Stomach (tissue), 9 donors: ENCODE results near the gene TARBP1. TPM values are rescaled to one million over a fixed set of nuclear protein-coding genes. Genes with fewer than 3 reads are reported as not detected.

ENCODE experiments used
- DNase-seq, 2 donors: peaks; one replicate each; pipeline versions ENCODE4 v3.0.0 to v3.0.0-alpha.2; 2013 to 2019
- H3K27ac ChIP-seq, 5 donors: fragments of 200-600 bp in 4 of 5; sonication (generic) in 4 of 5; one replicate each; pipeline ENCODE4 v1.5.1; 2013 to 2019; ENCODE audit warnings: mild to moderate bottlenecking in 1 of 5, moderate library complexity in 1 of 5
- H3K27me3 ChIP-seq, 3 donors: fragments of 200-600 bp; sonication (generic); one replicate each; pipeline ENCODE4 v1.5.1; 2017 to 2019; ENCODE audit warnings: mixed run types in 1 of 3
- H3K36me3 ChIP-seq, 4 donors: fragments of 200-600 bp; sonication (generic); 1 replicate in 3 of 4; 2 replicates in 1 of 4; pipeline ENCODE4 v1.5.1; 2016 to 2019
- H3K4me1 ChIP-seq, 4 donors: fragments of 200-600 bp; sonication (generic); one replicate each; pipeline ENCODE4 v1.5.1; 2016 to 2019
- H3K4me3 ChIP-seq, 4 donors: fragments of 200-600 bp; sonication (generic) in 3 of 4; one replicate each; pipeline ENCODE4 v1.5.1; 2016 to 2019; ENCODE audit warnings: mild to moderate bottlenecking in 1 of 4
- H3K9me3 ChIP-seq, 4 donors: fragments of 200-600 bp; sonication (generic); one replicate each; pipeline ENCODE4 v1.5.1; 2016 to 2019
- CTCF ChIP-seq, 7 experiments: fragments of 450-650 bp in 4 of 7; fragments of 200-600 bp in 3 of 7; sonication (generic) in 3 of 7; IDR thresholded peaks; one replicate each; pipeline ENCODE4 v1.5.1; 2016 to 2019; ENCODE audit warnings: antibody characterized with exemption in 7 of 7, control low read depth in 2 of 7, mild to moderate bottlenecking in 1 of 7
- EP300 ChIP-seq: sonication (generic); formaldehyde crosslinking; IDR thresholded peaks from one replicate; pipeline ENCODE4 v1.6.1; 2017; ENCODE audit warnings: antibody characterized with exemption
- POLR2A ChIP-seq, 4 donors: fragments of 450-650 bp; IDR thresholded peaks; one replicate each; pipeline ENCODE4 v1.6.1; 2016; ENCODE audit warnings: antibody characterized with exemption in 4 of 4, control low read depth in 2 of 4, mild to moderate bottlenecking in 1 of 4, moderate library complexity in 1 of 4
- POLR2AphosphoS5 ChIP-seq, 3 donors: sonication (generic); formaldehyde crosslinking; IDR thresholded peaks; one replicate each; pipeline ENCODE4 v1.6.1; 2016; ENCODE audit warnings: antibody characterized with exemption in 3 of 3
- WGBS, 5 donors: extraction: QIAGEN DNeasy Blood & Tissue Kit in 3 of 5; methylation state at CpG; one replicate each; pipeline versions ENCODE4 v1.1.5 to v1.1.7; 2013 to 2018; 5-methylcytosine and 5-hydroxymethylcytosine counted together
- intact Hi-C: fragments of 100-400 bp; cut with DNase I; formaldehyde crosslinking; loops from one replicate; pipeline ENCODE4 v1.15.1; 2023; ENCODE audit warnings: low total_unique reads
- polyA plus RNA-seq, 3 donors: library from polyadenylated mRNA; stranded (reverse); fragments of 200-250 nt; gene quantifications; one replicate each; pipeline ENCODE4 v1.2.3, GENCODE V29; 2013
- total RNA-seq, 5 donors: library from RNA; depleted of rRNA; stranded (reverse); fragments of >200 nt; gene quantifications; one replicate each; pipeline versions ENCODE4 v1.1.0 to v1.2.3, GENCODE V29; 2014 to 2016
- donor health status: healthy with polysubstance abuse.
- donor health status: Bipolar disorder and iron deficiency.
- donor health status: healthy.

Gene TARBP1
- total and polyA plus RNA-seq, 8 donors, result 5.7 to 63.2 (median 30.3) TPM

DNA sequence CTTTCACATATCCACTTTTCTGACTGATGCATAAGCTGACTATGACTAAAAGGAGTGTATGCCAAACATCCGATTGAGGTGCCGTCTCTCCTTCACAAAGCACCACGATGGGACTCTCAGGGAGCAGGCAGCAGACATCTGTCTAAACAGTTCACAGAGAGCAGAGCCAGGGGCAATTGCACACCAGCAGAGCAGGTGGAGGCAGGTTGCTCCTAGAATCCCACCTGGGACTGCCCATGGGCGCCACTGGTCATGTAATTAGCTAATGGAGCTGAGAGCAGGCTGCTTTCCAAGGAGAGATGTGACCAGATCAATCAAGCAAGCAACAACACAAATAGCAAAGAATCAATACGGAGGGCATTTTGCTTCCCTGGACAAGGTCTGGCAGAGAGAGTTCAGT lies 136.2 kb downstream of the TARBP1 start:
- WGBS, 5 donors, result 60 to 71% (median 68%) methylated on average over 5 of the region's 5 CpGs
- intact Hi-C loops, result no loop called here
- no peak for DNase-seq
- Histone ChIP-seq H3K9me3 (peaks cover 0 to 15% (median 5%) of the 10 kb centered on the region in 4 donors), H3K4me3 (no peak overlapping the region), H3K4me1 (no peaks in the 10 kb centered on the region), H3K27me3 (no peaks in the 10 kb centered on the region), H3K36me3 (no peaks in the 10 kb centered on the region), H3K27ac (no peak overlapping the region)
- TF ChIP-seq EP300, result no peak
- no peak for TF ChIP-seq CTCF (IDR thresholded peaks at IDR 0.05)
- TF ChIP-seq POLR2A (IDR thresholded peaks at IDR 0.05), result no peak
- no peak for TF ChIP-seq POLR2AphosphoS5 (IDR thresholded peaks at IDR 0.05)

Other genes starting within 250 kb of the TARBP1 start
- 100 to 1,000 TPM in 1 of 5 donors, 10 to 100 TPM in 3, 1 to 10 TPM in 1; 8.1 to 167 (median 23.2) TPM for gene COA6, start 105.7 kb downstream of the TARBP1 start, total RNA-seq
- 10 to 100 TPM; 72.0 to 85.2 (median 83.4) TPM for gene COA6, start 105.7 kb downstream of the TARBP1 start, polyA plus RNA-seq
- gene IRF2BP2, start 131.0 kb upstream of the TARBP1 start, total RNA-seq, result 100 to 1,000 TPM in 2 of 5 donors, 10 to 100 TPM in 3; 58.3 to 218 (median 81.1) TPM
- gene IRF2BP2, start 131.0 kb upstream of the TARBP1 start, polyA plus RNA-seq, result 10 to 100 TPM; 39.6 to 57.0 (median 51.5) TPM